OCI-LY1 (cell line): ENCODE data around the gene FBXO46.

Experiments used
- H2AFZ ChIP-seq: fragments of 200-600 bp; sonication (generic), shearing (Covaris generic); 2 replicates; pipeline ENCODE4 v1.6.0; 2014; ENCODE audit warnings: antibody characterized with exemption, mild to moderate bottlenecking, low read length
- H3F3A ChIP-seq: fragments of 200-600 bp; sonication (generic), shearing (Covaris generic); 2 replicates; pipeline ENCODE4 v1.6.0; 2014; ENCODE audit warnings: mild to moderate bottlenecking, antibody characterized with exemption, low read length, moderate library complexity; ENCODE audit not compliant: insufficient read depth
- H3K27ac ChIP-seq: fragments of 200-600 bp; sonication (generic); 2 replicates; pipeline ENCODE4 v1.5.1; 2014; ENCODE audit warnings: low read length, mixed run types, mild to moderate bottlenecking, low read depth; ENCODE audit not compliant: poor library complexity, severe bottlenecking
- H3K27me3 ChIP-seq: fragments of 200-600 bp; sonication (generic); 2 replicates; pipeline ENCODE4 v1.6.0; 2014; ENCODE audit warnings: antibody characterized with exemption, mild to moderate bottlenecking, low read length, moderate library complexity; ENCODE audit not compliant: insufficient read depth
- H3K36me3 ChIP-seq: fragments of 200-600 bp; sonication (generic); 2 replicates; pipeline ENCODE4 v1.6.1; 2014; ENCODE audit warnings: mild to moderate bottlenecking, antibody characterized with exemption, low read length, moderate library complexity, mixed read lengths; ENCODE audit not compliant: insufficient read depth
- H3K4me1 ChIP-seq: fragments of 200-600 bp; sonication (generic); 2 replicates; pipeline ENCODE4 v1.5.1; 2014; ENCODE audit warnings: mild to moderate bottlenecking, low read length, moderate library complexity; ENCODE audit not compliant: insufficient read depth, severe bottlenecking
- H3K4me2 ChIP-seq: fragments of 200-600 bp; sonication (generic), shearing (Covaris generic); 2 replicates; pipeline ENCODE4 v1.6.1; 2014; ENCODE audit warnings: low read length
- H3K4me3 ChIP-seq: fragments of 200-600 bp; sonication (generic); 2 replicates; pipeline ENCODE4 v1.5.1; 2014; ENCODE audit warnings: low read length, low read depth, mild to moderate bottlenecking, mixed read lengths; ENCODE audit not compliant: poor library complexity, severe bottlenecking
- H3K79me2 ChIP-seq: fragments of 200-600 bp; shearing (Covaris generic); 2 replicates; pipeline ENCODE4 v1.6.1; 2016; ENCODE audit warnings: mixed run types, low read length, mixed read lengths; ENCODE audit not compliant: insufficient read depth
- H3K9ac ChIP-seq: fragments of 200-600 bp; sonication (generic), shearing (Covaris generic); 2 replicates; pipeline ENCODE4 v1.6.1; 2014; ENCODE audit warnings: mild to moderate bottlenecking, low read length, mixed read lengths
- H3K9me2 ChIP-seq: fragments of 200-600 bp; sonication (generic), shearing (Covaris generic); 2 replicates; pipeline ENCODE4 v1.6.1; 2014; ENCODE audit warnings: low read depth, mild to moderate bottlenecking, low read length, mixed read lengths
- H3K9me3 ChIP-seq: fragments of 200-600 bp; shearing (Covaris generic); 2 replicates; pipeline ENCODE4 v1.6.1; 2014; ENCODE audit warnings: low read length, mixed read lengths
- H4K20me1 ChIP-seq: fragments of 200-600 bp; sonication (generic), shearing (Covaris generic); 2 replicates; pipeline ENCODE4 v1.6.0; 2016; ENCODE audit warnings: mild to moderate bottlenecking, low read length; ENCODE audit not compliant: insufficient read depth
- EZH2 ChIP-seq: fragments of 200-600 bp; sonication (generic), shearing (Covaris generic); IDR thresholded peaks from 2 replicates; pipeline ENCODE4 v1.8.0; 2017; ENCODE audit warnings: borderline replicate concordance, mixed run types, mild to moderate bottlenecking, antibody characterized with exemption, low read length, moderate library complexity, mixed read lengths
- TF ChIP-seq, protein P1 (sequence below): fragments of 200-600 bp; sonication (generic), shearing (Covaris generic); IDR thresholded peaks from 2 replicates; pipeline ENCODE4 v1.5.1; 2017; ENCODE audit warnings: mild to moderate bottlenecking, antibody characterized with exemption, low read length, moderate library complexity, mixed read lengths

The FBXO46 gene

DNA sequence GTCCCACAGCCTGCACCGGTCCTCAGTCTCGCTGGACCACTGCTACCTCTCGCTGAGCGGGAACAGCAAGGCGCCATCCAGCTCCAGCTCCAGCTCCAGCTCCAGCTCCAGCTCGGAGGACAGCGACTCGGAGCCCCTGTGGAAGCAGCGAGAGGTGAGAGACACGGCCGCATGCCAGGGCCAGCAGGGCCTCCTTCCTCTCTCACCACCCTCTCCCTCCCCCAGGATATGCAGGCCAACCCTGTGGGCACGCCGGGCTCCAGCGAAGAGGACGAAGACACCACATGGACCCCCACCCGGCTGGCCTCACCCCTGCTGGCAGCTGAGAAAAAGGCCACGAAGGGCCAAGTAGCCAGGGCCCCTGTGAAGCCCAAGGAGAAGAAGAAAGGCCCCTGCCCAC lies 31.0 kb upstream of the FBXO46 start:
- H3K9ac ChIP-seq: no peak overlapping the region
- H4K20me1 ChIP-seq: no peaks in the 10 kb centered on the region
- H3K27ac ChIP-seq: no peak overlapping the region
- TF ChIP-seq, protein P1, sequence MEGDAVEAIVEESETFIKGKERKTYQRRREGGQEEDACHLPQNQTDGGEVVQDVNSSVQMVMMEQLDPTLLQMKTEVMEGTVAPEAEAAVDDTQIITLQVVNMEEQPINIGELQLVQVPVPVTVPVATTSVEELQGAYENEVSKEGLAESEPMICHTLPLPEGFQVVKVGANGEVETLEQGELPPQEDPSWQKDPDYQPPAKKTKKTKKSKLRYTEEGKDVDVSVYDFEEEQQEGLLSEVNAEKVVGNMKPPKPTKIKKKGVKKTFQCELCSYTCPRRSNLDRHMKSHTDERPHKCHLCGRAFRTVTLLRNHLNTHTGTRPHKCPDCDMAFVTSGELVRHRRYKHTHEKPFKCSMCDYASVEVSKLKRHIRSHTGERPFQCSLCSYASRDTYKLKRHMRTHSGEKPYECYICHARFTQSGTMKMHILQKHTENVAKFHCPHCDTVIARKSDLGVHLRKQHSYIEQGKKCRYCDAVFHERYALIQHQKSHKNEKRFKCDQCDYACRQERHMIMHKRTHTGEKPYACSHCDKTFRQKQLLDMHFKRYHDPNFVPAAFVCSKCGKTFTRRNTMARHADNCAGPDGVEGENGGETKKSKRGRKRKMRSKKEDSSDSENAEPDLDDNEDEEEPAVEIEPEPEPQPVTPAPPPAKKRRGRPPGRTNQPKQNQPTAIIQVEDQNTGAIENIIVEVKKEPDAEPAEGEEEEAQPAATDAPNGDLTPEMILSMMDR: no peak
- TF ChIP-seq EZH2: no peak
- H3K4me3 ChIP-seq: no peak overlapping the region
- no peaks in the 10 kb centered on the region for H3K4me1 ChIP-seq
- H2AFZ ChIP-seq: no peak overlapping the region
- no peak overlapping the region for H3K4me2 ChIP-seq
- H3K9me3 ChIP-seq: no peaks in the 10 kb centered on the region
- no peaks in the 10 kb centered on the region for H3F3A ChIP-seq
- no peaks in the 10 kb centered on the region; the same call in 1 of the 2 replicates for H3K27me3 ChIP-seq
- no peaks in the 10 kb centered on the region for H3K36me3 ChIP-seq
- H3K9me2 ChIP-seq: no peaks in the 10 kb centered on the region
- H3K79me2 ChIP-seq: no peaks in the 10 kb centered on the region

DNA sequence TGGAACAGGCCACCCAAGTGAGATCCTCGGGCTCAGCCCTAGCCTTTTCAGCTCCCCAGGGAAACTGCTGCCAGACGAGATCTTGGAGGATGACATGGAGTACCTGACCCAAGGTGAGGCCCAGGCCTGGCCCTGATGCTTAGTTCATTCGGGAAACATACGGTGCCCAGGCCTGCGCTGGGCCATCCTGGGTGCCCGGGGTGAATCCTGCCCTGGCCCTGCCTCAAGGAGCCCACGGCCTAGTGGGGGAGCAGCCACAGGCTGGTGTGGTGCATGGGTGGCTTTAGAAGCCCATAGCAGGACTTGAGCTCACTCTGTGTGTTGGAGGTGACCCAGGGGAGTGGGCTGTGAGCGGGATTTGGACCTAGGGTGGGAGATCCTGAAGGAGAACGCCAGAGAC lies 28.2 kb upstream of the FBXO46 start:
- H3K27me3 ChIP-seq: 0 out of 2 replicates have a peak, but pooled peaks cover 4% of the 10 kb centered on the region
- no peak overlapping the region for H3K4me2 ChIP-seq
- H3K27ac ChIP-seq: no peak overlapping the region
- H3K4me1 ChIP-seq: no peaks in the 10 kb centered on the region
- H3F3A ChIP-seq: no peaks in the 10 kb centered on the region
- H3K79me2 ChIP-seq: no peaks in the 10 kb centered on the region
- H3K4me3 ChIP-seq: no peak overlapping the region
- no peaks in the 10 kb centered on the region for H4K20me1 ChIP-seq
- no peak overlapping the region for H3K9ac ChIP-seq
- no peak overlapping the region for H2AFZ ChIP-seq
- TF ChIP-seq, protein P1: no peak
- no peak for TF ChIP-seq EZH2
- H3K36me3 ChIP-seq: no peaks in the 10 kb centered on the region
- H3K9me3 ChIP-seq: no peaks in the 10 kb centered on the region
- no peaks in the 10 kb centered on the region for H3K9me2 ChIP-seq

DNA sequence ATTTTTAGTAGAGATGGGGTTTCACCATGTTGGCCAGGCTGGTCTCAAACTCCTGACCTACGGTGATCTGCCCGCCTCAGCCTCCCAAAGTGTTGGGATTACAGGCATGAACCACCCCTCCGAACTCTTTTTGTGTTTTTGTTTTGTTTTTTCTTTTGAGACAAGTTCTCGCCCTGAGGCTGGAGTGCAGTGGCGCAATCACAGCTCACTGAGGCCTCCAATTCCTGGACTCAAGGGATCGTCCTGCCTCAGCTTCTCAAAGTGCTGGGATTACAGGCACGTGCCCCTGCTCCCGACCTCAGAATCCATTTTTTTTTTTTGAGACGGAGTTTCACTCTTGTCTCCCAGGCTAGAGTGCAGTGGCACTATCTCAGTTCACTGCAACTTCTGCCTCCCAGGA lies 27.0 kb upstream of the FBXO46 start:
- TF ChIP-seq, protein P1: no peak
- TF ChIP-seq EZH2: no peak
- H3K79me2 ChIP-seq: no peaks in the 10 kb centered on the region
- no peak overlapping the region for H3K9ac ChIP-seq
- H4K20me1 ChIP-seq: no peaks in the 10 kb centered on the region
- H3K27me3 ChIP-seq: peaks cover 4% of the 10 kb centered on the region; the same call in 1 of the 2 replicates
- H3K4me2 ChIP-seq: no peak overlapping the region
- H3K9me2 ChIP-seq: no peaks in the 10 kb centered on the region
- H3K27ac ChIP-seq: no peak overlapping the region
- H3K36me3 ChIP-seq: no peaks in the 10 kb centered on the region
- no peaks in the 10 kb centered on the region for H3F3A ChIP-seq
- no peak overlapping the region for H3K4me3 ChIP-seq
- no peak overlapping the region for H2AFZ ChIP-seq
- no peaks in the 10 kb centered on the region for H3K9me3 ChIP-seq
- no peaks in the 10 kb centered on the region for H3K4me1 ChIP-seq
